Measurements from ENCODE around the gene TULP4. TPM values are rescaled to one million over a fixed set of nuclear protein-coding genes. Genes with fewer than 3 reads are reported as not detected.
A peak's percentile ranks its signal among the peaks of the same experiment; 100 is the strongest.

TULP4 gene
- total RNA-seq, 1 donor from 2014 or later = 252 TPM

GRCh38 chr6:158514991-158515390 lies 202.7 kb downstream of the TULP4 start:
- Histone ChIP-seq H3K36me3 (no peaks in the 10 kb centered on the region), H4K20me1 (ENCODE audit: low read depth) (no peaks in the 10 kb centered on the region), H3F3A (ENCODE audit: low read depth) (peaks cover 7% of the 10 kb centered on the region), H2AFZ (replicated peaks) (no peak overlapping the region), H3K79me2 (ENCODE audit: low read depth) (no peaks in the 10 kb centered on the region), H3K4me2 (no peak overlapping the region), H3K9ac (no peak overlapping the region), H3K27ac (no peak overlapping the region), H3K27me3 (no peaks in the 10 kb centered on the region), H3K9me3 (ENCODE audit: low read depth) (no peaks in the 10 kb centered on the region), H3K4me3 (no peak overlapping the region), H3K4me1 (peaks cover 12% of the 10 kb centered on the region)
- Mint-ChIP-seq H3K4me1 (peaks cover 14% of the 10 kb centered on the region), H3K9me3 (no peaks in the 10 kb centered on the region), H3K4me3 (no peak overlapping the region), H3K27me3 (ENCODE audit: insufficient read depth, low read depth) (peaks cover 2% of the 10 kb centered on the region), H3K27ac (no peak overlapping the region), H3K36me3 (peaks cover 11% of the 10 kb centered on the region)
- DNase-seq (ENCODE audit: low spot score) = no peak
- TF ChIP-seq CTCF (IDR thresholded peaks at IDR 0.05) = no peak
- no peak for TF ChIP-seq EZH2phosphoT487 (IDR thresholded peaks at IDR 0.05)
- no peak for TF ChIP-seq EZH2 (IDR thresholded peaks at IDR 0.05)

- Histone ChIP-seq H3K4me1 (peaks cover 12% of the 10 kb centered on the region), H4K20me1 (ENCODE audit: low read depth) (no peaks in the 10 kb centered on the region), H2AFZ (replicated peaks) (no peak overlapping the region), H3K36me3 (no peaks in the 10 kb centered on the region), H3K4me3 (no peak overlapping the region), H3K9me3 (ENCODE audit: low read depth) (no peaks in the 10 kb centered on the region), H3K27ac (no peak overlapping the region), H3K79me2 (ENCODE audit: low read depth) (no peaks in the 10 kb centered on the region), H3F3A (ENCODE audit: low read depth) (peaks cover 7% of the 10 kb centered on the region), H3K27me3 (no peaks in the 10 kb centered on the region), H3K4me2 (no peak overlapping the region), H3K9ac (no peak overlapping the region)
- Mint-ChIP-seq H3K9me3 (no peaks in the 10 kb centered on the region), H3K27me3 (ENCODE audit: insufficient read depth, low read depth) (peaks cover under 1% of the 10 kb centered on the region), H3K36me3 (peaks cover 4% of the 10 kb centered on the region), H3K4me3 (no peak overlapping the region), H3K27ac (peak overlapping the region; percentile 59), H3K4me1 (peaks cover 14% of the 10 kb centered on the region)
- no peak for TF ChIP-seq CTCF (IDR thresholded peaks at IDR 0.05)
- no peak for TF ChIP-seq EZH2phosphoT487 (IDR thresholded peaks at IDR 0.05)
- no peak for TF ChIP-seq EZH2 (IDR thresholded peaks at IDR 0.05)
- DNase-seq (ENCODE audit: low spot score) = no peak
Measured at GRCh38 chr6:158516098-158516497, 203.8 kb downstream of the TULP4 start.

GRCh38 chr6:158517038-158517437 lies 204.8 kb downstream of the TULP4 start:
- DNase-seq (ENCODE audit: low spot score) = no peak
- H2AFZ ChIP-seq (replicated peaks) = no peak overlapping the region
- H3K9me3 ChIP-seq (ENCODE audit: low read depth) = no peaks in the 10 kb centered on the region
- peaks cover 12% of the 10 kb centered on the region for H3K4me1 ChIP-seq
- no peaks in the 10 kb centered on the region for H4K20me1 ChIP-seq (ENCODE audit: low read depth)
- no peak overlapping the region for H3K4me2 ChIP-seq
- no peaks in the 10 kb centered on the region for H3K79me2 ChIP-seq (ENCODE audit: low read depth)
- TF ChIP-seq CTCF (IDR thresholded peaks at IDR 0.05) = no peak
- no peak for TF ChIP-seq EZH2phosphoT487 (IDR thresholded peaks at IDR 0.05)
- no peak for TF ChIP-seq EZH2 (IDR thresholded peaks at IDR 0.05)
- no peak overlapping the region for H3K4me3 ChIP-seq
- Mint-ChIP-seq H3K4me1 (peaks cover 14% of the 10 kb centered on the region), H3K27ac (no peak overlapping the region), H3K4me3 (no peak overlapping the region), H3K36me3 (peaks cover 2% of the 10 kb centered on the region), H3K9me3 (no peaks in the 10 kb centered on the region), H3K27me3 (ENCODE audit: insufficient read depth, low read depth) (no peaks in the 10 kb centered on the region)
- no peak overlapping the region for H3K27ac ChIP-seq
- H3K27me3 ChIP-seq = no peaks in the 10 kb centered on the region
- no peak overlapping the region for H3K9ac ChIP-seq
- peaks cover 7% of the 10 kb centered on the region for H3F3A ChIP-seq (ENCODE audit: low read depth)
- no peaks in the 10 kb centered on the region for H3K36me3 ChIP-seq

Data from neural progenitor cell (in vitro differentiated cells).